Mucosa of stomach (tissue), 1 donor: ENCODE measurements around the gene TRAPPC2L.
A peak's percentile ranks its signal among the peaks of the same experiment; 100 is the strongest.

Source experiments
- H3K27me3 ChIP-seq: one replicate; pipeline ENCODE4 v1.7.0; 2013; ENCODE audit warnings: mild to moderate bottlenecking, low read length; ENCODE audit not compliant: control insufficient read depth, insufficient read depth
- H3K36me3 ChIP-seq: one replicate; pipeline ENCODE4 v1.7.0; 2013; ENCODE audit warnings: low read length; ENCODE audit not compliant: control insufficient read depth, insufficient read depth
- H3K4me1 ChIP-seq: one replicate; pipeline ENCODE4 v1.7.0; 2013; ENCODE audit warnings: mild to moderate bottlenecking, low read length; ENCODE audit not compliant: control insufficient read depth, insufficient read depth
- H3K4me3 ChIP-seq: one replicate; pipeline ENCODE4 v1.7.0; 2013; ENCODE audit warnings: low read length
- H3K9ac ChIP-seq: one replicate; pipeline ENCODE4 v1.7.0; 2013; ENCODE audit warnings: mild to moderate bottlenecking, low read length, moderate library complexity
- H3K9me3 ChIP-seq: one replicate; pipeline ENCODE4 v1.7.0; 2013; ENCODE audit warnings: mild to moderate bottlenecking, low read length, moderate library complexity; ENCODE audit not compliant: control insufficient read depth
- donor health status: Pancreatic carcinoma.

Gene TRAPPC2L

DNA sequence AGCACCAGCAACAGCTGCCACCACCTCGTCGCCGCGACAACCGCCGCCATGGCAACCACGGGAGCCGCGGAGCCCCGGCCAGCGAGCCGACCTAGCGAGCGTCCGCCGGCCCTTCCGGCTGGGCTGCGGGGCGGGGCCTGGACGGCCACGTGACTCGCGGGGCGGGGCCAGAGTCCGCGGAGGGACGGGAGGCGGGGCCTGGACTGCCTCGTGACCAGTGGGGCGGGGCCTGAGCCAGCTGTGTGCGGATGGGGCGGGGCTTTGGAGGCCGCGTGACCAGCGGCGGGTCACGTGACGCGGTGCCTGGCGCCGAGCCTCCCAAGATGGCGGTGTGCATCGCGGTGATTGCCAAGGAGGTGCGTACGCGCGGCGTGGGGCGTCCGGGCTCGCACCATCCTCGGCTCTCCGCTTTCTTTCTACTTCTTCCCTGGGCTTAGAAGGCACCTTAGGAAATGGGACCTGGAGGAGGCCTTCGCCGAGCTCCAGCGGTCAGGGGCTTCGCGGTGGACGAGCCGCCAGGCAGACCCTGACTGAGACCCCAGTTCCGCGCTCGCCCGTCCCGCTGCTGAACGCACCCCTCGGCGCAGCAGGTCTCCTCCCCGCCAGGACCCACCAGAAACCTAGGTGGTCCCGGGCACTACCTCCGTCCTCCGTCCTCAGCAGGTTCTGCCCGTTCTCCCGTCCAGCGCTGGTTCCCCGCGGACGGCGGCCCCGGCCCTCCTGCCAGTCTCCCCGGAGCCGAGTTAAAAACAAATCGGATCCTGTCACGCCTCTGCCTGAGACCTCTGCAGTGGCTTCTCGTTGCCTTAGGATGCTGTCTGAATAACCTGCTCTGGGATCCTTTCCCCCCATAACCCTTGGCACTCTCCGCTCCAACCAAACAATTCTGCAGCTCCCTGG, at the start of gene TRAPPC2L, which contains the start of gene GALNS:
TRAPPC2L (plus strand) TSS at position 300 of the 900 bp plus-strand sequence; CDS start at position 324, 24 bp downstream.
GALNS (minus strand) TSS at position 120 of the 900 bp plus-strand sequence; CDS start at position 50, 70 bp downstream.
- Histone ChIP-seq H3K36me3 (no peaks in the 10 kb centered on the region), H3K9ac (peak within 1 kb of the TSS; percentile 68), H3K9me3 (no peaks in the 10 kb centered on the region), H3K4me1 (peaks cover 18% of the 10 kb centered on the region), H3K27me3 (no peaks in the 10 kb centered on the region), H3K4me3 (peak within 1 kb of the TSS; percentile 53)

- H3K36me3 ChIP-seq: no peaks in the 10 kb centered on the region
- no peak overlapping the region for H3K4me3 ChIP-seq
- peaks cover 27% of the 10 kb centered on the region for H3K4me1 ChIP-seq
- H3K27me3 ChIP-seq: no peaks in the 10 kb centered on the region
- H3K9me3 ChIP-seq: no peaks in the 10 kb centered on the region
- no peak overlapping the region for H3K9ac ChIP-seq
Measured at GRCh38 chr16:88807142-88807625, 49.7 kb upstream of the TRAPPC2L start.

- no peaks in the 10 kb centered on the region for H3K27me3 ChIP-seq
Measured at GRCh38 chr16:88807626-88808453, 49.1 kb upstream of the TRAPPC2L start.

DNA sequence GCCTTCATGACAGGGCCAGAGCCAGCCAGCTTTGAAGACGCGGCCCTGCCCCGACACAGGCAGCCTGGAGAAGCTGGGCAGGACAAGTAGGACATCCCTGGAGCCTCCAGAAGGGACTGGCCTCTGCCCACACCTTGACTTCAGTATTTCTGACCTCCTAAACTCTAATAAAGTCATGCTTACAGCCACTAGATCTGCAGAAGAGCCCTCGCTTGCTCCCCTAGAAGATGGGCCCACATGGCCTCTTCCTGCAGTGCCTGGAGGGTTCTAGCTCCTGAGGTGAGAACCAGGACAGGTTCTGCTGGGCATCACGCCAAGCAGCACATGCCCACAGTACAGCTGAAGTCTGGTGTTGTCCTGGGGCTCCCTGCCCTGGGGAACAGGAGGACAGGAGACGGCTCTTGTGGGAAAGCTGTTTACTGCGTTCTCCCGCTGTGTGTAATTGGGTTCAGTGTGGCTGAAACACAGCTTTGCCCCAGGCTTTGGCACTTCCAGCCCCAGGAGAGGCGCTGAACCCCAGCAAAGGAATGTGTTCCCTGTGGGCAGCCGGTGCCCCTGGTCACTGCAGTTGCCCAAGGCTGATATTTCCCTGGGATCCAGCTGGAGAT, 47.8 kb upstream of the TRAPPC2L start:
- H3K9ac ChIP-seq: no peak overlapping the region

More at GRCh38 chr16:88807626-88808453, 49.1 kb upstream of the TRAPPC2L start:
- Histone ChIP-seq H3K4me3 (no peak overlapping the region), H3K36me3 (no peaks in the 10 kb centered on the region), H3K4me1 (peaks cover 32% of the 10 kb centered on the region), H3K9me3 (no peaks in the 10 kb centered on the region), H3K9ac (no peak overlapping the region)

GRCh38 chr16:88809676-88810165, 47.2 kb upstream of the TRAPPC2L start:
- H3K4me3 ChIP-seq: no peak overlapping the region
- H3K27me3 ChIP-seq: no peaks in the 10 kb centered on the region
- peak overlapping the region; percentile 78 for H3K9ac ChIP-seq
- H3K36me3 ChIP-seq: no peaks in the 10 kb centered on the region
- H3K9me3 ChIP-seq: no peaks in the 10 kb centered on the region
- H3K4me1 ChIP-seq: peaks cover 31% of the 10 kb centered on the region

More for the DNA sequence above, 47.8 kb upstream of the TRAPPC2L start:
- Histone ChIP-seq H3K9me3 (no peaks in the 10 kb centered on the region), H3K27me3 (no peaks in the 10 kb centered on the region), H3K4me3 (no peak overlapping the region), H3K4me1 (peaks cover 37% of the 10 kb centered on the region), H3K36me3 (no peaks in the 10 kb centered on the region)

DNA sequence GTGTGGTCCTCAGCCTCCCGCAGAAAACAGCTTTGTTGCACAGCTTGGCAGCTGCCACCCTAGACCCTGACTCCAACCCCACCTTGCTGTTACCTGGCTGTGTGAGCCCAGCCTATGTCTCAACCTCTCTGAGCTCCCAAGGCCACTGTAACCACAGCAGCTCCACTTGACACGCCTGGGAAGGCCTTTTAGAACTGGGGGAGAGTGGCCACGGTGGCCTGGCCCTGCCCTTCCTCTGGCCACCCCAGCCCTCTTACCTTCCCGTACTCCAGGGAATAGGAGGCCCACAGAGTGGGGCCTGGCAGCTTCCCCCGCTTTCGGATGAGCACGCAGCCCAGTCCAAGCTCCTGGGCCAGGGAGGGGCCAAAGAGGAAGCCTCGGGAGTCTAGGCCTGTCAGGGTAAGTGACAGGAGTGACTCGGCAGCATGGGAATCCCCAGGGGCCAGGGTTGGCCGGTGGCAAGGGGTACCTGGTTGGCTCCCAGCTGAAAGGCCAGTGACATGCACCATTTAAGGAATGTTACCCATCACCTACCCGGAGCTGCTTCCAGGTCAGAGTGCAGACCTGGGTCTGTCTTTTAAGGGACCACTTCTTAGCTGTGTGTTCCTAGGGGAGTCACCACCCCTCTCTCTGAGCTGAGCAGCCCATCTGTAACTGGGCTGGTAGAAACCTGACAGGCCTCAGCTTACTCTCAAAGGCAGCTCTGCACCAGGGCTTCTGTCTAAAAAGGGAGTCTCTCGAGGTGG, 46.6 kb upstream of the TRAPPC2L start:
- Histone ChIP-seq H3K4me3 (peak overlapping the region; percentile 43), H3K9ac (peak overlapping the region; percentile 78), H3K9me3 (no peaks in the 10 kb centered on the region), H3K36me3 (no peaks in the 10 kb centered on the region), H3K4me1 (peaks cover 27% of the 10 kb centered on the region), H3K27me3 (no peaks in the 10 kb centered on the region)

- Histone ChIP-seq H3K36me3 (no peaks in the 10 kb centered on the region), H3K4me3 (peak overlapping the region; percentile 43), H3K9ac (peak overlapping the region; percentile 78), H3K9me3 (no peaks in the 10 kb centered on the region), H3K4me1 (peaks cover 30% of the 10 kb centered on the region), H3K27me3 (no peaks in the 10 kb centered on the region)
Measured at GRCh38 chr16:88810912-88811768, 45.8 kb upstream of the TRAPPC2L start.

DNA sequence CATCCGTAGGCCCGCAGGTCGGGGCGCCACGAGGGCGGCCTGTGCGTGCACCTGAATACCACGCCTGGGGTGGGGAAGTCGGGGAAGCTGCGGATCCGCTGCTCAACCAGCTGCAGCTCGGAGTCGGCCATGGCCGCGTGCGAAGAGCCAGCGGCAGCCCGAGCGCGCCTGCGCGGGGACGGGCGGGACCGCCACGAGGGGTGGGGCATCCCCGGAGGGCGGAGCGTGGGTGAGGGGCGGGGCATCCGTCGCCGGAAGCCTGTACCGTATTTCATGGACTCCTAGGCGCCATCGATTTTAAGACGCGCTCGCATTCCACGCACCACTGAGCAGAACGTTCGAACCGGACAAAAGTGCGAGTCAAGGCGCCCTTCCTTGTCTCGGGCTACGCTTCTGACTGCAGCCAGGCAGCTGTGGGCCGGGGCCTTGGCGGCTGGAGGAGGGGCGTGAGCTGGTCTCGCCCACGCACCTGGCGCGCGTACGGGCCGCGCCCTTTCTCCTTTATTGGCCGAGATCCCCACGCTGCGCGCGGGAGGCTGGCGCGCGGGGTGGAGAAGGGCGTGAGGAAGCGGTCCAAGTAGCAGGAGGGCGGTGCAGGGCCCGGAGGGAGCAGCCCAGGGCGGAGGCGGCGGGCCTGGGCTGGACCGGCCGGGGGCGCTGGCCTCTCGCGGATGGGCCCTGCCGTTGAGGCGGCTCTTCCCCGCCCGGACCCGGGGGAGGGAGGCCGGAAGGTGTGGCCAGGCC, 45.0 kb upstream of the TRAPPC2L start, which contains the start of gene APRT:
APRT (minus strand) TSS at position 160 of the 744 bp plus-strand sequence; CDS start at position 131, 29 bp downstream.
- Histone ChIP-seq H3K4me3 (peak within 1 kb of the TSS; percentile 43), H3K9me3 (no peaks in the 10 kb centered on the region), H3K9ac (peak within 1 kb of the TSS; percentile 78), H3K36me3 (no peaks in the 10 kb centered on the region), H3K4me1 (peaks cover 32% of the 10 kb centered on the region), H3K27me3 (no peaks in the 10 kb centered on the region)

DNA sequence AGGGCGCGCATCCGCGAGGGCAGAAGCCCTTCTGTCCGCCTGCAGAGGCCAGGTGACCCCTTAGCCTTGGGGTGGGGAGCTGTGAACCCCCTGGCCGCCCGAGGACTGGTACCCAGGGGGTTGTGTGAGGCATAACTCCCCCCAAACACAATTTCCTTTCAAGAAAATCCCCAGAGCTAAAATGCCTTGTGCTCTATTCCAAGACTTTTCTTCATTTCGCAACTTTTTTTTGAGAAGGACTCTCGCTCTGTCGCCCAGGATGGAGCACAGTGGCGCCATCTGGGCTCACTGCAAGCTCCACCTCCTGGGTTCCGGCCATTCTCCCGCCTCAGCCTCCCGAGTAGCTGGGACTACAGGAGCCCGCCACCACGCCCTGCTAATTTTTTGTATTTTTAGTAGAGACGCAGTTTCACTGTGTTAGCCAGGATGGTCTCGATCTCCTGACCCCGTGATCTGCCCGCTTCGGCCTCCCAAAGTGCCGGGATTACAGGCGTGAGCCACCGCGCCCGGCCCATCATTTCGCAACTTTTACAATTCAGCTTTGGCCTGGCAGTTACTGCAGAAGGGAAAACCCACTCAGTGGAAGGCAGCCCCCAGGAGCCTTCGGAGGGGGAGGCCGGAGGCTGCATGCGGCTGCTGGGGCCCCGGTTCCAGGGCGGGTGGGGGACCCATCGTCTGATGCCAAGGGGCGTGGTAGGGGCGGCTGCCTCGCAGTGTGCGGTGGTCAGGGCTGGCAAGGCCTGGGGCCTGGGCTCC, 44.2 kb upstream of the TRAPPC2L start:
- H3K4me1 ChIP-seq: peaks cover 32% of the 10 kb centered on the region
- H3K4me3 ChIP-seq: peak overlapping the region; percentile 8
- H3K9me3 ChIP-seq: no peaks in the 10 kb centered on the region
- peak overlapping the region; percentile 43 for H3K9ac ChIP-seq
- no peaks in the 10 kb centered on the region for H3K36me3 ChIP-seq
- no peaks in the 10 kb centered on the region for H3K27me3 ChIP-seq
